Activated CD4-positive, alpha-beta T cell treated with anti-CD3 and anti-CD28 coated beads, Interleukin-2, amount 50 U/mL, for 16 hours (primary cell): ENCODE results near the gene JOSD2.

Experiments used
- DNase-seq: peaks from one replicate; pipeline ENCODE4 v3.0.0-alpha.2; 2020

Gene JOSD2

GRCh38 chr19:50512999-50513745 is 2.2 kb upstream of the JOSD2 start:
- DNase-seq = no peak

GRCh38 chr19:50512112-50512998 is 1.4 kb upstream of the JOSD2 start:
- no peak for DNase-seq

DNA sequence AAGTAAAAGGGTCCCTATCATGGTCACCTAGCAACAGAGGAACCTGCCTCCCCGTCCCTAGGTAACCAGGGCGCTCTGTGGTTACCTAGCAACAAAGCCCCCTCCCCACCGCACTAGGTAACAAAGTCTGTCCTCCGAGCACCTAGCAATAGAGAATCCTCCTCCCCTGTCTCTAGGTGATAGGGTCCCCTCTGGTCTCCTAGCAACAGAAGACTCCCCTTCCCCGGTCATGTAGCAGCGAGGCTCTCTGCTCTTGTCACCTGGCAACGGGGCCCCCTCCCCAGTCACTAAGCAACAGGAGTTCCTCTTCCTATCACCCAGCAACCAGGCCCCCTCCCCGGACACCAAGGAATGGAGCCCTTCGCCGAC is 307 bp downstream of the JOSD2 start:
- DNase-seq = no peak

DNA sequence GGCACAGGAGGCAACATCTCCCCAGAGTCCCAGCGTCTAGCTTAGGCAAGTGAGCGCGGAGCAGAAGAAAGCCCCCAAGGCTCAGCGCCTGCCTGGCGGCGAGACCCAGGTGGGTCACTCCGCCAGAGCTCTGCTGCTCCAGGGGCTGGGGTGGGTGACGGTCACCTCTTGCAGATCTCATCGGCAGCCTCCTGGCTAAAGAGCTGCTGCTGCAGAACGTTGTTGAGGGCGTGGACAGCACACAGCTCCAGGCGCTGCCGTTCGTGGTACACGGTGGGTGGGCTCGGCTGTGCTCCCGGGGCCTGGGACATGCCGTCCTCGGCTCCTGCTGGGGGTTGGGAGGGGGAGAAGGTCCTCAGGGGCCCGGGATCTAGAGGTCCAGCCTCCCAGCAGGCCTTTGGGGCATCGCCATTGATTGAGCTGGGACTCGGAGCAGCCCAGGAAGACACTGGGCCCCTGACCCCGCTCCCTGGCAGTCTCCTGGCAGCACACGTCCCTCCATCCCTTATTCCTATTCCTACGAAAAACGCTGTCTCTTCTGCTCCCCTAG is 795 bp downstream of the JOSD2 start:
- no peak for DNase-seq

DNA sequence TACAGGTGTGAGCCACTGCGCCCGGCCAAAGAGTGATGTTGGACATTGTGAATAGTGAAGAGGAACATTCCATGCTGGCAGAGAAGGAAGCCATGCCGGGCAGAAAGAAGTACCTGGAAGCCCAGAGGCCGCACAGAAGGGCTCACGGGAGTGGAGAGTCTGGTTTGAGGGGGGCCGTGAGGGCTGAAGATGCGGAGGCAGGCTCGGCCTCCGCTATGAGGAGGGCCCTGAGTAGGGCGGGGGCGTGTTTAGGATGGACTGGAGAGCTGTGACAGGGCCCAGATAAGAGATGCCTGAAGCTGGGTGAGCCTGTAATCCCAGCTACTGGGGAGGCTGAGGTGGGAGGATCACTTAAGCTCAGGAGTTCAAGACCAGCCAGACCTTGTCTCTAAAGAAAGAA is 1.6 kb downstream of the JOSD2 start:
- DNase-seq = no peak

- no peak for DNase-seq
Measured at GRCh38 chr19:50508843-50509190, 2.2 kb downstream of the JOSD2 start.

DNA sequence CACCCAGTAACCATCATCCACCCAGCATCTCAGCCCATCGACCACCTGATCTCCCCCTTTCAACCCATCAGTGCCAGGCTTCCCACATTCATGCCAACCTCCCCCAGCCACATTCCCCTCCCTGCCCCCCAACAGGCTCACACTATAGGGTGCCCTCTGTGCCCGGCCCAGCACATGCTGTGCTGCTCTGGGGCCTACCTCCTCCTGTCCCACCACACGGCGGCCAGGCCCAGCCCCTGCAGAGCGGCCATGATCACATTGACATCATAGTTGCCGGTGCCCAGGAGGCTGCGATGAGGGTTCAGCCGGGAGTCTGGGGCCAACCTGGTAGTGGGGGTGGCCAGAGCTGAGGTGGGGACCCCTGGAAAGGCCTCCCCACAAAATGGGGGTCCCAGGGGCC is 3.6 kb downstream of the JOSD2 start:
- DNase-seq = no peak

GRCh38 chr19:50506700-50507099 is 4.3 kb downstream of the JOSD2 start:
- DNase-seq = no peak

GRCh38 chr19:50505856-50506611 is 5.0 kb downstream of the JOSD2 start:
- DNase-seq = no peak

DNA sequence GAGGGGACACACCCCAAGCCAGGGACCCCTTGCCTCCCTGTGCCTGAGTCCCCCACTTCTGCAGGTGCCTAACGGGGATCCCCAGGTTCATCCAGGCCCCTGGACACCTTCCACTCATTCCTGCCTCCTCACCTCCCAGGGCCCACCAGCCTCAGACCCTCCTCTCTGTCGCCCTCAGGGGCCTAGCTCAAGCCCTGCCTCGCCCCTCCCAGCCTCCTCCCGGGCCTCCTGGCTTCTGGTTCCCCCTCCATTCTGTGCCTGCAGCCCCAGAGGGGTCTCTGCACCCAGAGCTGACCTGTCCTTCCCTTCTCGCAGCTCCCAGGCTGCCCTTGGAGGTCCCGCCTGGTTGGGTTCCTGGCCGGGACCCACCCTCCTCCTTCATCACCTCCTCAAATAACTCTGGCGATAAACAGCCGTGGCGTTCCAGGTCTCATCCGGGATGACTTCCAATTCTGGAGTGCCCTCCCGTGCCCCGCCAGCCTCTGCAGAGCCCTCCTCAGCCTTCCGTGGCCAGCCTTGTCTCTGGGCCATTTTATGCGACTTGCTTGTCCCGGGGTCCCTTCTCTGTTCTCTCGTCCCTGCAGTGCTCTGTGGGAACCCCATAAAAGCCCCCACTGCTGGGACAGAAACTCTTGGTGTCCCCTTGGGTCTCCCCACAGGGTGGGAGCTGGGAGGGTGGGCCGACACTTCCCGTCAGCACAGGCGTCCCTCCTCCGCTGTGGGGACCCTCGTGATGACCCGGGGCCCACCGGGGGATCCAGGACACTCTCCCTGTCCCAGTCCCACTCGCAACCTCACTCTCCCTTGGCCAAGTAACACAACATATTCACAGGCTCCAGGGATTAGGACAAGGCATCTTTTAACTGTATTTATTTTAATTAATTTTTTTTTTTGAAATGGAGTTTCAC is 9.2 kb downstream of the JOSD2 start:
- no peak for DNase-seq

DNA sequence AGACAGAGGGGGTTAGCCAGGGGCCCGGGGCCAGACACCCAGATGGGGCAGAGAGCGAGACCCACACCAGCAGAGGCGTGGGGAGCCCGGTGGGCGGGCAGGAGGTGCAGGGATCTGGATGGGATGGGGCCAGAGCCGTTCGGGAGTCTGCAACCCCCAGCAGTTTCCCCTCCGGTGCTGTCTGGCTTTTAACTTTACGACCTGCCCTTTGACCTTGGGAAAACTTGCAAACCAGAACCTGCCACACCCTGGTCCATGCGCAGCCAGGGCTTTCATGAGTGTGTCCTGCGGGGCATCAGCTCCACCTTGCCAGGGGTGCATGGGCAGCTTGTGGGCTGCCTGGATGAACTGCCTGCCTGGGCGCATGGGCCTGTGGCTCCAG is 9.8 kb downstream of the JOSD2 start:
- no peak for DNase-seq

DNA sequence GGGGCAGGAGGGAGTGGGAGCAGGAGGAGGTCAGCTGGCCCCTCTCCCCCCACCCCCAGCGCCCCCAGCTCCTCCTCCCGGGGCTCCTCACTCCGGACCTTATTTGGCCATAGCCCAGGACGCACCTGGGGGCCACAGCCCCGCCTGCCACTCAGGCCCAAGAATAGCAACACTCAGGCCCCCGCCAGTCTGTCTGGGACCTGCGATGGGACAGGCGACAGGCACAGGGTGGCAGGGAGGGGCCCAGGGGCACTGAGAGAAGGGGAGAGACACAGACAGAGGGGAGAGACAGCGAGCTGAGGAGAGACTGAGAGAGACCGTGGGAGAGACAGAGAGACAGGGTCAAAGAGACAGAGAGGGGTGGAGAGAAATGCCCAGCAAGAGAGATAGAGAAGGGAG is 10.2 kb downstream of the JOSD2 start:
- DNase-seq = no peak

DNA sequence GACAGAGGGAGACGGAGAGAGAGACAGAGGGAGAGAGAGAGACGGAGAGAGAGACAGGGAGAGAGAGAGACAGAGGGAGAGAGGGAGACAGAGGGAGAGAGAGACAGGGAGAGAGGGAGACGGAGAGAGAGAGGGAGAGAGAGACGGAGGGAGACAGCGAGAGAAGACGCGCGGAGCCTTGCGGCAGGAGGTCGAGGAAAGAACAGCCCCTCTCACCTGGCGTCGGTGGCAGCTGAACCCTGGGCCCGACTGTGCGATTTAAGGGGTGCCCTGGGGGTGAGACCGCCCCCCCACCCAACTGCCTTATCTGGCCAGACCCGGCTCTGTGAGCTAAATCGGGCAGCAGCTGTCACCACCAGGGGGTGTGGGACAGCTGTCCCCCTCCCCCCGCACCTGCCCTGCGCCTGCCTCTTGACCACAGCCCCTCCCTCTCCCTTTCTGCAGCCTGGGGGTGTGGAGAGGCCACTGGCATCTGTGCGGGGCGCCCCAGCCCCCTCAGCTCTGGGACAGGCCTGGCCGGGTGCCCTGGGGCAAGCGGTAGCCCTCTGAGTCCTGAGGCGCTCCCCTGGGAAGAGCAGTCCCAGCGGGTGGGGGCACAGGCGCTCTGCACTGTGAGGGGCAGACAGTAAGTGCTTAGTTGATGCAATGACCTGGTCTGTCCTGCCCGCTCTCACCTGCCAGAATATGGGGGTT is 10.8 kb downstream of the JOSD2 start:
- DNase-seq = no peak

GRCh38 chr19:50498219-50499056 is 12.6 kb downstream of the JOSD2 start:
- DNase-seq = no peak

- no peak for DNase-seq
Measured at GRCh38 chr19:50497022-50497405, 14.0 kb downstream of the JOSD2 start.

DNA sequence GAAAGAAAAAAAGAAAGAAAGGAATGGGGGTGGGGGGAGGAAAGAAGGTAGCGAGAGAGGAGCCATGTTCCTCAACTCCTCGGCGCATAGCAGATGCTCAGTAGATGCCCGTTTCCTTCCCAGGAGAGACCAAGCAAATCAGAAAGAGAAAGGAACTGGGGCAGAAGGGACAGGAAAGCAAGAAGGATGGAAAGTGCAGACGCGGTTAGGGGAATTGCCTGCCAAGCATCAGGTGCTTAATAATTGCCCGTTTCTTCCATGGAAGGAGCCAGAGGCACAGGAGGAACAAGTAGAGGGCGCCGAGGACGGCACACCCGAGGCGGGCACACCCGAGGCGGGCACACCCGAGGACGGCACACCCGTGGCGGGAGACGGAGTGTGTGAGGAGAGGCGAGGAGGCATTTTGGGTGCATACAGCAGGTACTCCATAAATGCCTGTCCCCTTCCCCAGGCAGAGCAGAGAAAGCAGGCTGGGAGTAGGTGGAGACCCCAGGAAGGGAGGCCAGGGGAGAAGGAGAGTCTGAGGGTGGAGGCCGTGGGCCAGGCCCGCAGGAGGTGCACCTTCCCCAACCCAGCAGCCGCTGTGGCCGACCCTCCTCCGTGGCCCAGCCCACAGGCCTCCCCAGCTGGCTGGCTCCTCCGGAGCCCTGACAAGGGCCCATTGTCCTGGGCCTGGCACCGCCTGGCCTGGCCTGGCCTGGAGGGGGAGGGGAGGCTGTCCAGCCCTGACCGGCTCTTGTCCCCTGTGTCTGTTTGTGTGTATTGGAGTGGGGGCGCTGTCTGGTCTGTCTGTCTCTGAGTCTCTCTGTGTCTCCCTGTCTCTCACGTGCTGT is 14.6 kb downstream of the JOSD2 start:
- DNase-seq = no peak

GRCh38 chr19:50495020-50495531 is 15.9 kb downstream of the JOSD2 start:
- no peak for DNase-seq

DNA sequence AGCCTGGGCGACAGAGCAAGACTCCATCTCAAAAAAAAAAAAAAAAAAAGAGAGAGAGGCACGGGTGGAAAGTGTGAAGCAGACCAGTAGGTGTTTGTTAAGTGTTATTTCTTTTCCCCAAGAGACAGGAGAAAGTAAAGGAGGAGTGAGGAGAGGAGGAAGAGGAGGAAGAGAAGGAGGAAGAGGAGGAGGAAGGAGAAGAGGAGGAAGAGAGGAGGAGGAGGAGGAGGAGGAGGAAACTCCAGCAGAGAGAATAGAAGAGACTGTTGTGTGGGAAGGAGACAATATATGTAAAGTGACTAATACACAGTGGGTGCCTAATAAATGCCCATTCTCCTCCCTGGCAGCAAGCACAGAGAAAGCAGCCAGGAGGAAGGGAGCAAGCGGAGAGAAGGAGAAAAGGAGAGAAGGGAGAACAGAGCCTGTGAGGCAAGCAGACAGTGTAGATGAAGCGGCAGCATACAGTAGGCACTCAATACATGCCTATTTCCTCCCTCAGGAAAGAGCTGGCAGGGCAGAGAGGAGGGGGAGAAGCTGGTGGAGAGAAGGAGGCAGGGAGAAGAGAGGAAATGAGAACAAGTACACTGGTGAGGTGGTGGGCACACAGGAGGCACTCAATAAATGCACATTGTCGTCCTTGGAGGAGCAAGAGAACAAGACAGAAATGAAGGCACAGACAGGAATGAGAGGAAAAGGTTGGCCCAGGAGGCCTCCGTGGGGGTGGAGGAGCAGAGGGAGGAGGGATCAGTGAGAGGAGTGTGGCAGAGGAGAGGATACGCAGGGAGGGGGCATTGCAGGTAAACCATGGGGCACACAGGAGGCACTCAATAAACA is 16.6 kb downstream of the JOSD2 start:
- DNase-seq = no peak

DNA sequence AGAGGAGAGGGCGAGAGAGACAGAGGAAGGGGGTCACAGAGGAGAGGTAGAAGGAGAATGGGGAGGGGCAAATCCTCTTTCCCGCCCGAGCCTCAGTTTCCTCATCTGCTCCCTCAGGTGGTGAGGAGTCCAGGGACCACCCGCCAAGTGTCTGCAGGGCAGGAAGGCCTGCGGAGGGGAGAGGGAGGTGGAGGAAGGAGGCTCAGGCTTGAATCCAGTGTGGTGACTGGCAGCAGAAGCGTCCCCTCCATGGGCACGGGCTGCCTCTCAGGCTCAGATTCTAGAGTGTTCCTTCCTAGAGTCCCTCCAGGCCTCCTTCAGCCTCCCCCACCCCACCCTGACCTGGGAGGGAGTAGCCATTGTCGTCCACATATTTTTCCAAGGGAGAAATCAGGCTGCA is 17.8 kb downstream of the JOSD2 start:
- no peak for DNase-seq
